HG02798 (cell line): ENCODE data around the gene PDZK1IP1.

Experiments used
- ATAC-seq: cut with Tn5 transposase; IDR thresholded peaks from one replicate; pipeline ENCODE4 v1.9.1; 2021; ENCODE audit warnings: mild to moderate bottlenecking; ENCODE audit not compliant: unreplicated experiment, poor library complexity

The PDZK1IP1 gene

GRCh38 chr1:47224676-47225399, 35.0 kb upstream of the PDZK1IP1 start:
- ATAC-seq, result no peak

- no peak for ATAC-seq
Observed at GRCh38 chr1:47223921-47224675, 34.3 kb upstream of the PDZK1IP1 start.

GRCh38 chr1:47223174-47223920, 33.5 kb upstream of the PDZK1IP1 start:
- ATAC-seq, result no peak

GRCh38 chr1:47222476-47222875, 32.6 kb upstream of the PDZK1IP1 start:
- ATAC-seq, result no peak

GRCh38 chr1:47219590-47220220, 29.9 kb upstream of the PDZK1IP1 start:
- ATAC-seq, result no peak

GRCh38 chr1:47219001-47219400, 29.2 kb upstream of the PDZK1IP1 start:
- no peak for ATAC-seq

- ATAC-seq, result no peak
Observed at GRCh38 chr1:47216278-47217059, 26.6 kb upstream of the PDZK1IP1 start.

GRCh38 chr1:47215713-47216112, 25.9 kb upstream of the PDZK1IP1 start:
- no peak for ATAC-seq

- no peak for ATAC-seq
Observed at GRCh38 chr1:47214549-47214948, 24.7 kb upstream of the PDZK1IP1 start.

GRCh38 chr1:47213230-47213963, 23.6 kb upstream of the PDZK1IP1 start:
- no peak for ATAC-seq

- ATAC-seq, result no peak
Observed at GRCh38 chr1:47212636-47213229, 22.9 kb upstream of the PDZK1IP1 start.

- ATAC-seq, result no peak
Observed at GRCh38 chr1:47211796-47212269, 22.0 kb upstream of the PDZK1IP1 start.

GRCh38 chr1:47210666-47211065, 20.8 kb upstream of the PDZK1IP1 start:
- ATAC-seq, result no peak

- peak; percentile 59 for ATAC-seq
Observed at GRCh38 chr1:47209725-47210325, 20.0 kb upstream of the PDZK1IP1 start.

- no peak for ATAC-seq
Observed at GRCh38 chr1:47209091-47209490, 19.3 kb upstream of the PDZK1IP1 start.

GRCh38 chr1:47208374-47208850, 18.6 kb upstream of the PDZK1IP1 start:
- no peak for ATAC-seq

- no peak for ATAC-seq
Observed at GRCh38 chr1:47207803-47208373, 18.1 kb upstream of the PDZK1IP1 start.

- ATAC-seq, result no peak
Observed at GRCh38 chr1:47205918-47206317, 16.1 kb upstream of the PDZK1IP1 start.
